GM18907 (cell line): Measurements from ENCODE around the gene HNRNPH2.

Source experiments
- ATAC-seq: cut with Tn5 transposase; IDR thresholded peaks from one replicate; pipeline ENCODE4 v1.9.1; 2021; ENCODE audit warnings: mild to moderate bottlenecking, moderate library complexity; ENCODE audit not compliant: unreplicated experiment

Gene HNRNPH2, protein sequence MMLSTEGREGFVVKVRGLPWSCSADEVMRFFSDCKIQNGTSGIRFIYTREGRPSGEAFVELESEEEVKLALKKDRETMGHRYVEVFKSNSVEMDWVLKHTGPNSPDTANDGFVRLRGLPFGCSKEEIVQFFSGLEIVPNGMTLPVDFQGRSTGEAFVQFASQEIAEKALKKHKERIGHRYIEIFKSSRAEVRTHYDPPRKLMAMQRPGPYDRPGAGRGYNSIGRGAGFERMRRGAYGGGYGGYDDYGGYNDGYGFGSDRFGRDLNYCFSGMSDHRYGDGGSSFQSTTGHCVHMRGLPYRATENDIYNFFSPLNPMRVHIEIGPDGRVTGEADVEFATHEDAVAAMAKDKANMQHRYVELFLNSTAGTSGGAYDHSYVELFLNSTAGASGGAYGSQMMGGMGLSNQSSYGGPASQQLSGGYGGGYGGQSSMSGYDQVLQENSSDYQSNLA

DNA sequence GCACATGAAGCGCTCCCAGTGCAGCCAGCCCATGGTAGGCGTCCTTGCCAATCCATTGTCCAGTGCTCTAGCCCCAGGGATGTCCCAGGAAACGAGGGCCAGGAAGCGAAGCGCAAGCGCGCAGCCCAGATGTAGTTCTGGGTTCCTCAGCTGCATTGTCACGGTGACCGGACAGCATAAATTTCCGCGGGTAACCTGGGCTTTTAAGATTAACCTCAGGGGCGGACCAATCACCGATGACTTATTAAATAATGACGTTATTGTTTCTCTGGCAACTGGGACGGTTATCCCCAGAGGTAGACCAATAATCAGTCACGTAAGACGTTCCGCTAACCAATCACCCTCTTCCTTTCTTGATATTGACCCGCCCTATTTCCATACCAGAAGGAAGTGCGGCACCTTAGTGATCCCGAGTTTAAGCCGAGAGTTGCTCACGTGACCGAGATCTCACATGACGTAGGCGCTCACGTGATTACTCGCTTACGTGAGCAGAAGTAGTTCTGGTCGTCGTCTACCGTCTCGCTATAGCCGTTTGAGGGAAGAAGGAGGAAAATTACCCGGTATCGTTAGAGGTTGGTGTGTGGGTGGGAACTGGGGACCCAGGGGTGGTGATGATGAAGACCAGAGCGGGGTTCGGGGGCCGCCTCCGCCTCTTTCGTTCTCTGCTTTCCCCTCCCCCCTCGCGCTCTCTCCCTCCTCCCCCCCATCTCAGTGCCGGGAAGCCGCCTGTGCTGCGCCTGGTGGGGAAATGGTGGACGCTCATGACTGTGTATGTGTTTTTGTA is at the start of gene HNRNPH2, which contains the start of gene GLA:
Gene HNRNPH2, plus strand, starts transcription at position 475 of the 784 bp plus-strand sequence. CDS start 3,767 bp downstream, outside the sequence.
Gene GLA, minus strand, starts transcription at position 178 of the 784 bp plus-strand sequence. Its CDS starts 22 bp downstream, at position 156.
- peak; percentile 97 for ATAC-seq

DNA sequence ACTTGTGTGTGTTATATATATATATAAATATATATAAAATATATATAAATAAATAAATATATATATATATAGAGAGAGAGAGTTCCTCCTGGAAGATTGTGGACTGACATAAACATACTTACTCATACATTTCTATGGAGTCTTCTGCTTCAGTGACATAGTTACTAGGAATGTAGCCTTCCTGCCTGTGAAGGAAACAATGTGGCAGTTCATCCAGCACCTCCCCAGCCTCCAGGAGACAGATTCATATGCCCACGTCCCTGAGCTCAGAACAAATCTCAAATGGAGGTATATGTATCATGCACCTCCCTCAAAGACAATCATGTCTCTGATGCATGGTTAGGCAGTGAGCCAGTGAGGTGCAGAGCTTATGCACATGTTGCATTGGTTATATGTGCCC is 48.1 kb upstream of the HNRNPH2 start:
- no peak for ATAC-seq

- ATAC-seq, result no peak
Measured at GRCh38 chrX:101360390-101360789, 47.6 kb upstream of the HNRNPH2 start.

DNA sequence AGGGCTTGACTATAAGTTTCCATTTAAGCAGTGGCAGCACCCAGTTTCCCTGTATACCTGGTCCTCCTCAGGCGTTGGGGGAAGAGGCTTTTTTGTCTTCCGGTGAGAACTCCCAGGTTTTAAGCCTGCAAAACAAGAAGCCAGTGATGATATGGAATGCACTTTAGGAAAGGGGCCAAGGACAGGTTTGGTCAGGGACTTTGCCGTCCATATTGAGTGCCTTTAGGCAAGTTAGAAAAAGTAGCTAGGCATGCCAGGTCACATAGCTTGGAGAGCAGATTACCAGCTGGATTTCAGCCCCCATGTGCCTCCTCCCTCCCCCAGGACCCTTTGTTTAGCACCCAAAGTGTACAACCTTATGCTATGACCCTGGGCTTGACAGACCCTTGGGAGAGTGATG is 45.9 kb upstream of the HNRNPH2 start:
- no peak for ATAC-seq

DNA sequence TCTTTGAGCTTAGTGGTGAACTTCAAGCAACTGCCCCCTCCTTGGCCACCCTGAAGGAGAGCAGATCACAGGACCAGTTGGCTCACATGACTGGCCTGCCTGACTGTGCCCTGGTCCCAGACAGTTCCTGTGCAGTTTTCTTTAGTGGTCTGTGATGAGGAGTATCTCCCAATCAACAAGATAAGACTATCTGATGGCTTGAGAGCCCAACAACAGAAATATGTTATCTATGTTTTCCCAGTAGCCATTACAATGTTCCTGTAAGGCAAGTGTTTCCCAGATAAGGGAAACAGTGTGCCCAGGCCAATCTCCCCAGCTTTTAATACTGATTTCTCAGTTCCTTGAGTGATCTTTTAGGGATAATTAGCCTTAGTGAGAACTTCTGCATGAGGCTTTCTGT is 45.3 kb upstream of the HNRNPH2 start:
- no peak for ATAC-seq

- ATAC-seq, result no peak
Measured at GRCh38 chrX:101365301-101365795, 42.7 kb upstream of the HNRNPH2 start.

DNA sequence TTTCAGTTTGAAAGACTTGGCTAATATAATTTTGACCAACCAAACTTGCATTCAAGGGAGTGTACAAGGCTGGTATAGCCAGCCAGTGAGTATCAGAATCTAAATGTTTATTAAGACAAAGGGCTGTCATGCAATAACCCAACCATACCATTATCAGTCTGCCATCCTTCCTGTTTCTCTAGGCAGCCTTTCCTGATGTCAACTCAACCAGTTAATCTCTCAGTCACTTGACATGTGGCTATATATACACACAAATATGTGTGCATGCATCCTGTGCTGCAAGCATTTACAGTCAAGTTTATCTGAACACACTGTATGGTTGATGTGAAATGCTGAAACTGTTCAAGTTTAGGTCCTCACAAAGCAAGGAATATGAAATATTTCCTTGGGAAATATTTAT is 39.2 kb upstream of the HNRNPH2 start:
- no peak for ATAC-seq

- ATAC-seq, result no peak
Measured at GRCh38 chrX:101369687-101370086, 38.3 kb upstream of the HNRNPH2 start.

- peak; percentile 79 for ATAC-seq
Measured at GRCh38 chrX:101370888-101371504, 37.0 kb upstream of the HNRNPH2 start.

- no peak for ATAC-seq
Measured at GRCh38 chrX:101377547-101377946, 30.5 kb upstream of the HNRNPH2 start.

DNA sequence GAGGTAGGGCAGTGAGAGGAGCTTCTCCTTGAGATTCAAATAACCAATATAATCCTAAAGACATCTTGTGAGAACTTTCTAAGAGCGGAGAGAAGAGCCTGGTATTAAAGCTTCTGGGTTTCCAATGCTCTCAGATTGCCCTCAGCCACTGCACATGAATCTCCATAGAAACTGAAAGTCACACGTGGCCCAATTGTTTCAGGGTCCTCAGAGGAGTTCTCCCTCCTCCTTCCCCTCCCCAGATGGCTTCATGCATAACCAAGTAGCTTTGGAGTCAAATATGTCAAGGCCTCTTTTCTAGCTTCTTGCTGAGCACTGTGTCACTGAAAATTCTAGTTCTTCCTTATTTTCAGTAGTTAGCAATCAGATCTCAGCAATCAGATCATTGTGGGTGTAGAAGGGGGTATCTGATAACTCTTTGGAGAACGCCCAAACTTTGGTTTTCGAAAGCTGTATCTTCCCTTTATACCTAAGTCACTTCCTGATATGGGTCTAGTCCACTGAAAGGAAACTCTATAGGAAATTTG is 24.3 kb upstream of the HNRNPH2 start:
- peak; percentile 79 for ATAC-seq

GRCh38 chrX:101385026-101385684 is 22.9 kb upstream of the HNRNPH2 start:
- ATAC-seq, result no peak

DNA sequence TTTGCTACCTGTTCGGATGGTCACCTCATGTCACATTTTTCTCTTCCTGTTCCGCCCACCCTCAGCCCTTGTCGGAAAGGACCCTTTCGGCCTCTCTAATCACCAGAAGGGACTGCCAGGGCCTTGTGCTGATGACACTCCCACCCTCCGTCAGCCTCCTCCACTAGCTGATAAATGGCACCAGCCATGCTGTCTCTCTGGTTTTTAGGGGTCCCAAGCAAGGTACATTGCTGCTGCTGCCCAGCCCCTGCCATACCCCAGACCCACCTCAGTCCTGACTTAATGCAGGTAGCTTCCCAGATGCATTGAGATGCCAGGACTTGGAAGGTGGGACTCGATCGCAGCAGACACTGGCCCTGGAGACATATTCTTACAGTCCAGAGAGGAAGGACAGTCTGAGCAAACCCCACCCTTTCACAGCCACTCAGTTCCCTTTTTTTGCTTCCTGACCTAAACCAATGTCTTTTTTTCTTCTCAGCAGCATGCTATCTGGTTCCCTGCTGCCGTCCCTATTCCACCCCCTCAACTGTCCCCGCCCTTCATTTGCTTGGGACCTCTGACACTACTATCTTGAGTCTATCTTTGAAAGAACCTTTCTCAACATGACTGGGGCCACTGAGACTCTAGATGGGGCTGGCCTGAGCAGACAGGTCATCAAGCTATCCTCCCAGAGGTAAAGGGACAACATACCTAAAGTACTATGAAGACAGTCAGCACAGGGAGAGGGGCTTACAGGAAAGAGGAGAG is 22.1 kb upstream of the HNRNPH2 start, which contains the start of gene BTK:
Gene BTK, minus strand, starts transcription at position 397 of the 747 bp plus-strand sequence. CDS start 10,907 bp downstream, outside the sequence.
- peak; percentile 74 for ATAC-seq

GRCh38 chrX:101386542-101386885 is 21.5 kb upstream of the HNRNPH2 start:
- no peak for ATAC-seq

DNA sequence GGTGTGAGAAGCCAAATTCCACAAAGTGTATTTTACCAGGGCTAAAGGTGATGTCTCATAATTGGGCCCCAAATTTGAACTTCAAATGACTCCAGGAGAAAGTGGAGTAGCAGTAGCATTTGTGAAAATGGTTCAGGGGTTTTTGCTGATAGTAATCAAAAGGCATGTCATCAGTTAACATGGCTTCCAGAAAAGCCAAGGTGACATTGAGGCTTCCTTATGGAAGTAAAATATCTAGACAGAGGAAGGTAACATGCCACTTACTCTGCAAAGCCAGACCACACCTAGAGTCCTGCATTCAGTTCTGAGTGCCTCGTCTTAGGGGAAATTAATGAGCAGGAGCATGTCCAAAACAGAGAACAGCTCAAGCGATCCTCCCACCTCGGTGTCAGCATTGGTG is 19.4 kb upstream of the HNRNPH2 start:
- ATAC-seq, result no peak

DNA sequence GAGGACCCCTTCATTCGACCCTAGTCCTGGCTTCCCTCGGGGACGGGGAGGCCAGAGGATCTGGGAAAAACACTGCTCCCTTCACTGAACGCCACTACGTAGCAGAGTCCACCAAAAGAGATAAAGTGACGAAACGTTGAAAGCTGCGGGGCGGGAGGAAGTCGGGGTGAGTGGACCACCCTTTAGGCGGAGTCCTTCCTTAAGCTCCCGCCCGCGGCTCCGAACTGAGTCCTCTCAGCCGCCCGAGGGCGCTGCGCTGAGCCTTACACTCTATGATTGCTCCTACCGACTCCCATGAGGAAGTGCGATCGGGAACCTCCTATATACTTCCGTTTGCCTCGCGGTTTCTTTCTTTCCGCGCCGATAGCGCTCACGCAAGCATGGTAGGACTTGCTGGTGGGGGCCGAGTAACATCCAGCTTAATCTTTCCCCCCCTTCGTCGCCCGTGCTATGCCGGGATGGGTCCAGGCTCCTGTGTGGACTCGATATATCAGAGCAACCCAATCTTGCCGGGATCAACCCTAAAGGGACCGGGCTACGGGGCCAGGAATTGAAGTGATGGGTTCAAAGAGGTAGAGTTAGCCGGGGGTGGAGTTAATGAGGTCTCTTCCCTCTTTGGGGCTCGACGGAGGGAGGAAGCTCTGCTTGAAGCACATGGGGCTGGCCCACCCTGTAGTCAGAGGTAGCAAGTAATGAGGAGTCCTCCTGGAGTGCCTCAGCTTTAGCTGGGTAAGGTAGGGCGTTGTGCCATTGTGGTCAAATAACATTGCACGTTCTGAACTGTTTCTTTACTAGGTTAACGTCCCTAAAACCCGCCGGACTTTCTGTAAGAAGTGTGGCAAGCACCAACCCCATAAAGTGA is 17.1 kb upstream of the HNRNPH2 start, which contains the start of gene RPL36A:
Gene RPL36A, plus strand, starts transcription at position 348 of the 862 bp plus-strand sequence. Its CDS starts 33 bp downstream, at position 381.
- ATAC-seq, result peak; percentile 89

DNA sequence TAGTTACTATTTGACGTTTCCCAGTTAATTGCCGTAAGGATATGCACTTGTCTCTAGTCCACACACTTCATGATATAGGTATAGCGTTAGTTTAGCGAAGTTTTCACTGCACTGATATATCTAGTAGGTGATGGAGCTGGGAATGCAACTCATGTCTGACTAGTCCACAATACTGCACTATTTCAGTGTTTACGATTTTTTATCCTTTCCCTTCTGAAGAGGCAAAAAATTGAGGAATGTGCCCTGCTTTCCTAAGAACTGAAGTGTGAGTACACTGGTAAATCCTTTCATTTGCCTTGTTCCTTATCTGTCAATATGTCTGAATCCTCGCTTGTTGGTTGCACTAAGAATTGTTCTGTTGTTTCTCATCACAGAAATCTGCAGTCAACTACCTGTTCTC is 16.2 kb upstream of the HNRNPH2 start:
- no peak for ATAC-seq

DNA sequence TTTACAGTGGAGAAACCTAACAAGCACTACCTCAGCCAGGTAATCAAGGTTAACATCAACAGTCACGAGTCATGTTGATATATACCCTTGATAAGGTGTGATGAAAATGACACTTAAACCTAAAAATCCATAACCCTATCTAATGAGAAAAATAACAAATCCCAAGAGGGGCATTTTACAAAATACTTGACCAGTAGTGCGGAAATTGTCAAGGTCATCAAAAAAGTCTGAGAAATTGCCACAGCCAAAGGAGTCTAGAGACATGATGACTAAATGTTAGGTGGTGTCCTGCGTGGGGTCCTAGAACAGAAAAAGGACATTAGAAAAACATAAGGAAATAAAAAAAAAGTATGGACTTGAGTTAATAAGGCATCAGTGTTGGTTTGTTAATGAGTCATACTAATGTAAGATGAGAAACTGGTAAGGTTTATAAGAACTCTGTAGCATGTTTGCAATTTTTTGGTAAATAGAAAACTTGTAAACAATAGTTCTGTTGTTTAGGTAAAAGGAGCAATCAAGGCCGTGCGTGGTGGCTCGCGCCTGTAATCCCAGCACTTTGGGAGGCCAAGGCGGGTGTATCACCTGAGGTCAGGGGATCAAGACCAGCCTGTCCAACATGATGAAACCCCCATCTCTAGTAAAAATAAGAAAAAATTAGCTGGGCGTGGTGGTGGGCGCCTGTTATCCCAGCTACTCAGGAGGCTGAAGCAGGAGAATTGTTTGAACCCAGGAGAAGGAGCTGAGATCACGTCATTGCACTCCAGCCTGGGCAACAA is 14.3 kb upstream of the HNRNPH2 start:
- ATAC-seq, result no peak
